Peyer's patch (tissue), 4 donors: ENCODE data around the gene TIMM8B.

Experiments used
- CTCF ChIP-seq, 6 experiments: fragments of 450-650 bp in 4 of 6; fragments of 200-600 bp in 2 of 6; sonication (generic) in 1 of 6; IDR thresholded peaks; one replicate each; pipeline ENCODE4 v1.5.1; 2017 to 2019; ENCODE audit warnings: antibody characterized with exemption in 6 of 6, mild to moderate bottlenecking in 3 of 6, moderate library complexity in 1 of 6
- POLR2A ChIP-seq, 2 donors: fragments of 450-650 bp; IDR thresholded peaks; one replicate each; pipeline ENCODE4 v1.5.1; 2017; ENCODE audit warnings: antibody characterized with exemption in 2 of 2, mild to moderate bottlenecking in 2 of 2, moderate library complexity in 2 of 2

- TF ChIP-seq CTCF (IDR thresholded peaks at IDR 0.05) (no peak), POLR2A (IDR thresholded peaks at IDR 0.05) (no peak)
Observed at GRCh38 chr11:112114460-112114859, 27.9 kb upstream of the TIMM8B start.
